ENCODE data around the gene SPOCD1.

DNA sequence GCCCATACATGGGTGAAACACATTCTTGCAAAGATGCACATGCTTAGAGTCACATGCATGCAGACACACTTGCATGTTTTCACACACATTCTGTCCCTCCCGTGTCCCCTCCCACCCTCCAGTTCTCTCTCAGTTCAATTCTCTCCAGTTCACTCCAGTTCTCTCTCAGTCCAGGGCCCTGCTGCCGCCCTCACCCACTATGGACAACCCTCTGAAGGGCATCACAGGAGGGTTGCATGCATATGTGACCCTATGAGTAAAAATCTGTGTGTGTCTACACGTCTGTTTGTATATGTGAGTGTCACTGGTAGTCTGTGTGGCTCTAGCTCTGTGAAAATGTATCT is 29.9 kb downstream of the SPOCD1 start:
- no peak for TF ChIP-seq TAF1 (IDR thresholded peaks at IDR 0.05; ENCODE audit: borderline replicate concordance, low read depth, low read length)
- TF ChIP-seq POLR2A (IDR thresholded peaks at IDR 0.05; ENCODE audit: low read depth, low read length), result no peak
- TF ChIP-seq POLR2AphosphoS5 (IDR thresholded peaks at IDR 0.05; ENCODE audit: low read depth, low read length), result no peak
